ENCODE measurements around the gene TTN. TPM values are rescaled to one million over a fixed set of nuclear protein-coding genes. Genes with fewer than 3 reads are reported as not detected.
"Not testable (repeated sequence)": the region's sequence is repeated elsewhere in the genome, so short reads cannot be mapped to it uniquely, and the experiment has no call there.

TTN gene
- total RNA-seq, 1 donor from 2014 or later, result 2.8 TPM

DNA sequence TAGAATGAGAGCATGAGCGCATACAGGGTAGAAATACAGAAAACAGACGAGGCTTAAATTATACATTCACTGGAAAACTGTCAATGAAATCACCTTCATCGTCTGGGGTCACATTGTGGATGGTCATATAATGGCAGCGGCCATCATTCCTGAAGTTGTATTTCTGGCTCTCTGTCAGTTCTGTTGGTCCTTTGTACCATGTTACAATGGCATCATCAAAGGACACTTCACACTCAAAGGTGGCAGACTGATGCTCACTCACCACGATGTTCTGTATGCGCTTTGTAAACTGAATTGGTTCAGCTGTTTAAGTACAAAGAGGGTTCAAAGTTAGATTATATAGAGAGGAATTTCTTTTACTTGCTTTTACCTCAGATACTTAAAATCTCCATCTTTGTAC lies 104.9 kb downstream of the TTN start:
- H3K27me3 Mint-ChIP-seq, result no peaks in the 10 kb centered on the region
- H3K36me3 Mint-ChIP-seq (ENCODE audit: low read depth), result no peaks in the 10 kb centered on the region
- no peaks in the 10 kb centered on the region for H3K9me3 Mint-ChIP-seq
- intact Hi-C loops (cut with micrococcal nuclease), result loop anchor here (5.0 kb wide), 1 partner anchor 220 kb away; the partner anchor contains the start of gene PLEKHA3
- DNase-seq, result no peak
- H3K27ac Mint-ChIP-seq, result no peak overlapping the region
- peaks cover 2% of the 10 kb centered on the region for H3K4me1 Mint-ChIP-seq
- no peak overlapping the region for H3K4me3 Mint-ChIP-seq

DNA sequence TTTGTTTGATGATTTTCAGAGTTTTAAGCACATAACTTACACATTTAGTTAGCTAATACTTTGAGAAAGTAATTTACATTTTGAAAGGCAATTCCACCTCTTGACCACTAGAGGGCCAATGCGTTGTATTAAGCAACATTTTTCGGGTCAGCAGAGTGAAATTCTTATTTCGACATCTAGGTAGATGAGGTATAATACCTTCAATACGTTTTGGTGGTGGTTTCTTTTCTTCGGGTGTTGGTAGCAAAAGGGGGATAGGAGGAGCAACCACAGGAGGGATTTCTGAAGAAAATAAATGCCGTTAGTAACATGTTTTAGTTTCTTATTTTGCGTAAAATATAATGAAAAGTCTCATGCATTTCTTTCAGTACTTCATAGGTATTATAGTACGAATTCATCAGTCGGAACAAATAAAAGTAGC lies 106.3 kb downstream of the TTN start:
- H3K4me1 Mint-ChIP-seq, result peaks cover 2% of the 10 kb centered on the region
- peak; percentile 60 for DNase-seq
- intact Hi-C loops (cut with micrococcal nuclease), result loop anchor here (5.0 kb wide), 1 partner anchor 219 kb away; the partner anchor contains the start of gene PLEKHA3
- no peaks in the 10 kb centered on the region for H3K27me3 Mint-ChIP-seq
- H3K36me3 Mint-ChIP-seq (ENCODE audit: low read depth), result no peaks in the 10 kb centered on the region
- no peak overlapping the region for H3K4me3 Mint-ChIP-seq
- no peaks in the 10 kb centered on the region for H3K9me3 Mint-ChIP-seq
- H3K27ac Mint-ChIP-seq, result no peak overlapping the region

DNA sequence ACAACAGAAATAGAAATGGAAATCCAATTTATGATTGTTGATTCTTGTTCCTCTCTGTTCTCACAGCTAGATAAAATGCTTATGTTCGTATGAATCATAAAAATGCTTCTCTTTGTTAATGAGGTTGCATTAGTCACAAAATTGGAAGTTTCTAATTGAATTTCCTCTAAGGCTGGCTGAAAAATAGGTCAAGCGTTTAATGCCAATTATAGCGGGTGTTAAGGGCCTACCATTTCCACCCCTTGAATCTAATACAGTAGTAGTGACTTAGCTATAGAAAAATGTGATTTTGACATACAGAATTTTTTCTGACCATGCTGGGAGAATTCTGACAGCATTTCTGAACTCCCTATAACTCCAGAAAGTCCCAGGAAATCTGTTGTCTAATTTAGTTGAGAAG lies 107.1 kb downstream of the TTN start:
- DNase-seq, result no peak
- intact Hi-C loops (cut with micrococcal nuclease), result loop anchor here (5.0 kb wide), 1 partner anchor 218 kb away; the partner anchor contains the start of gene PLEKHA3
- Mint-ChIP-seq H3K36me3 (ENCODE audit: low read depth) (no peaks in the 10 kb centered on the region), H3K9me3 (no peaks in the 10 kb centered on the region), H3K4me1 (peaks cover 2% of the 10 kb centered on the region), H3K27ac (no peak overlapping the region), H3K27me3 (no peaks in the 10 kb centered on the region), H3K4me3 (no peak overlapping the region)

- intact Hi-C loops (cut with micrococcal nuclease), result no loop called here
- H3K27ac Mint-ChIP-seq, result no peak overlapping the region
- H3K9me3 Mint-ChIP-seq, result no peaks in the 10 kb centered on the region
- no peak for DNase-seq
- H3K4me3 Mint-ChIP-seq, result no peak overlapping the region
- H3K27me3 Mint-ChIP-seq, result no peaks in the 10 kb centered on the region
- H3K36me3 Mint-ChIP-seq (ENCODE audit: low read depth), result no peaks in the 10 kb centered on the region
- no peaks in the 10 kb centered on the region for H3K4me1 Mint-ChIP-seq
Measured at GRCh38 chr2:178692845-178693244, 114.4 kb downstream of the TTN start.

GRCh38 chr2:178689808-178690207 lies 117.4 kb downstream of the TTN start:
- DNase-seq, result no peak
- Mint-ChIP-seq H3K4me3 (no peak overlapping the region), H3K36me3 (ENCODE audit: low read depth) (no peaks in the 10 kb centered on the region), H3K9me3 (no peaks in the 10 kb centered on the region), H3K4me1 (no peaks in the 10 kb centered on the region), H3K27me3 (no peaks in the 10 kb centered on the region), H3K27ac (no peak overlapping the region)
- intact Hi-C loops (cut with micrococcal nuclease), result no loop called here

DNA sequence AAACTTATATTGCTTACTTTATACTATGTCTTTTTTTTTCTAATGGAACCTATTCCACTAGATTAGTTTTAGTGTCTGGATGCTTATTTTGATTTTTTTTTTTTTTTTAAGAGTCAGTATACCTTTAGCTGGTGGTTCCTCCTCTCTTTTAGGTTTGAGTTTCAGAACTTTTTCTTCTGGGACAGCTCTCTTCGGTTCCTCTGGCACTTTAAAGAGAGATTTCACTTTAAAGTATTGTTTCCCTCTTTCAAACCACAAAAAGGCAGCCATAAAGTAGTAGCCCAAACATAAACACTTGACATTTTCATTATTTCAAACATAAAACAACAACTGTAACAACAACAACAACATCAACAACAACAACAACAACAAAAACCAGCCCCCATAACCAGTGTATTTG lies 123.3 kb downstream of the TTN start:
- no peaks in the 10 kb centered on the region for H3K36me3 Mint-ChIP-seq (ENCODE audit: low read depth)
- H3K9me3 Mint-ChIP-seq, result no peaks in the 10 kb centered on the region
- H3K4me3 Mint-ChIP-seq, result no peak overlapping the region
- DNase-seq, result no peak
- no peaks in the 10 kb centered on the region for H3K4me1 Mint-ChIP-seq
- intact Hi-C loops (cut with micrococcal nuclease), result no loop called here
- H3K27me3 Mint-ChIP-seq, result no peaks in the 10 kb centered on the region
- H3K27ac Mint-ChIP-seq, result no peak overlapping the region

DNA sequence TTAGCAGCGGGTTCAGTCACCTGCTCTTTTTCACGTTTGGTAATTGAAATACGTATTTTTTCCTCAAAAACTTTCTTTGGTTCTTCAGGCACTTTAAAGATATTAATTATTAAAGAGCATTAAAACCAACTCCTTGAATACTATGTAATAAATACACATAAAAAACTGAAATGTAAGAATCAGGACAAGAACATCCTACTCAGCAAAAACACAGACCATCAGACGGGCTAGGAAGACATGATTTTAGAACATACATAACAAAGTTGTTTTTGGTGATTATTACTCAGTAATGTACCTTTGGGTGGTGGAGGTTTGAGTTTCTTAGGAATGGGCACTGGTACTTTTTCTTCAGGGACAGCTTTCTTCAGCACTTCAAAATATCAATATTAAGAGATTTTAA lies 126.1 kb downstream of the TTN start:
- no peaks in the 10 kb centered on the region for H3K9me3 Mint-ChIP-seq
- intact Hi-C loops (cut with micrococcal nuclease), result no loop called here
- H3K4me3 Mint-ChIP-seq, result no peak overlapping the region
- H3K27me3 Mint-ChIP-seq, result no peaks in the 10 kb centered on the region
- H3K36me3 Mint-ChIP-seq (ENCODE audit: low read depth), result no peaks in the 10 kb centered on the region
- no peak overlapping the region for H3K27ac Mint-ChIP-seq
- no peak for DNase-seq
- H3K4me1 Mint-ChIP-seq, result no peaks in the 10 kb centered on the region

- Mint-ChIP-seq H3K27me3 (no peaks in the 10 kb centered on the region), H3K9me3 (no peaks in the 10 kb centered on the region), H3K27ac (no peak overlapping the region), H3K4me1 (no peaks in the 10 kb centered on the region), H3K36me3 (ENCODE audit: low read depth) (no peaks in the 10 kb centered on the region), H3K4me3 (no peak overlapping the region)
- DNase-seq, result no peak
- intact Hi-C loops (cut with micrococcal nuclease), result no loop called here
Measured at GRCh38 chr2:178679891-178680290, 127.3 kb downstream of the TTN start.

GRCh38 chr2:178677599-178677998 lies 129.6 kb downstream of the TTN start:
- no peaks in the 10 kb centered on the region for H3K4me1 Mint-ChIP-seq
- no peak for DNase-seq
- intact Hi-C loops (cut with micrococcal nuclease), result no loop called here
- H3K27me3 Mint-ChIP-seq, result no peaks in the 10 kb centered on the region
- no peak overlapping the region for H3K4me3 Mint-ChIP-seq
- H3K9me3 Mint-ChIP-seq, result no peaks in the 10 kb centered on the region
- no peak overlapping the region for H3K27ac Mint-ChIP-seq
- no peaks in the 10 kb centered on the region for H3K36me3 Mint-ChIP-seq (ENCODE audit: low read depth)

- no peaks in the 10 kb centered on the region for H3K4me1 Mint-ChIP-seq
- DNase-seq, result no peak
- intact Hi-C loops (cut with micrococcal nuclease), result no loop called here
- no peak overlapping the region for H3K4me3 Mint-ChIP-seq
- no peak overlapping the region for H3K27ac Mint-ChIP-seq
- no peaks in the 10 kb centered on the region for H3K36me3 Mint-ChIP-seq (ENCODE audit: low read depth)
- no peaks in the 10 kb centered on the region for H3K9me3 Mint-ChIP-seq
- H3K27me3 Mint-ChIP-seq, result no peaks in the 10 kb centered on the region
Measured at GRCh38 chr2:178676046-178676445, 131.2 kb downstream of the TTN start.

- no peaks in the 10 kb centered on the region for H3K27me3 Mint-ChIP-seq
- H3K9me3 Mint-ChIP-seq, result no peaks in the 10 kb centered on the region
- H3K27ac Mint-ChIP-seq, result no peak overlapping the region
- no peak overlapping the region for H3K4me3 Mint-ChIP-seq
- no peak for DNase-seq
- intact Hi-C loops (cut with micrococcal nuclease), result no loop called here
- no peaks in the 10 kb centered on the region for H3K36me3 Mint-ChIP-seq (ENCODE audit: low read depth)
- H3K4me1 Mint-ChIP-seq, result no peaks in the 10 kb centered on the region
Measured at GRCh38 chr2:178674122-178674521, 133.1 kb downstream of the TTN start.

- no peaks in the 10 kb centered on the region for H3K36me3 Mint-ChIP-seq (ENCODE audit: low read depth)
- no peaks in the 10 kb centered on the region for H3K27me3 Mint-ChIP-seq
- H3K4me1 Mint-ChIP-seq, result no peaks in the 10 kb centered on the region
- intact Hi-C loops (cut with micrococcal nuclease), result no loop called here
- DNase-seq, result no peak
- no peaks in the 10 kb centered on the region for H3K9me3 Mint-ChIP-seq
- no peak overlapping the region for H3K27ac Mint-ChIP-seq
- H3K4me3 Mint-ChIP-seq, result no peak overlapping the region
Measured at GRCh38 chr2:178666458-178666857, 140.8 kb downstream of the TTN start.

DNA sequence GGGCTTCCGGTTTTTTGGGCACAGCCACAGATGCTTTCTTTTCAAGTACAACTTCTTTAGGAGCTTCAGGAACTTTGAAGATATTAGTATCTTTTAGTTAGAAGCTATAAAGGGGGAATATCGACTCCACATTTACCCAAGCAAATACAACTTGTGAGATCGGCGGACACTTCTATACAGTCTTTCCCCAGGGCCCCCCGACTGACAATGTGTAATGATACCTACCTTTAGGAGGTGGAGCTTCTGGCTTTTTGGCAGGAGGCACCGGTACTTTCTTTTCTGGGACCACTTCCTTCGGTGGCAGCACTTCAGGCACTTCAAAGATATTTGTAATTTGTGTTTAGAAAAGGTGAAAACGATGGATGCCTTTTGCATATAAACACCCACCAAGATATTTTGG lies 148.7 kb downstream of the TTN start:
- H3K36me3 Mint-ChIP-seq (ENCODE audit: low read depth); DNase-seq; H3K4me3 Mint-ChIP-seq; H3K4me1 Mint-ChIP-seq; H3K27me3 Mint-ChIP-seq; H3K9me3 Mint-ChIP-seq; H3K27ac Mint-ChIP-seq; intact Hi-C loops (cut with micrococcal nuclease): not testable (repeated sequence)

- DNase-seq, result no peak
Measured at GRCh38 chr2:178650554-178650953, 156.7 kb downstream of the TTN start.

DNA sequence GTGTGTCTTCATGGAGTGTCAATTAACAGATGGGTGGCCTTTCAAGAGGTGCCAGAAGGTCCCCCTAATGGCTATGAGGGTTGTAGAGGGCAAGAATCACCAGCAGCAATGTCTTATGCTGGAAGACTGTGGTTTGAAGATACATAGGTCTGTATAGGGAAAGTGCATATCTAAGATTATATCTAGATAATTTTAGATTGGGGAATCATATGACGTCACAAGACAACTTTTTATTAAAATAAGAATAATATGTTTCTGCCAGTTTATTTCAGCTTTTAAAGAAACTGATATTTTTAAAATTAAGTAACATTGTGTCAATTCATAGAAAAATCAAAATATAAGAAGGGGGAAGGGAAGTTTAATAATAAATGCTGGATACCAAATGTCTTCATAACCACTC lies 162.3 kb downstream of the TTN start:
- intact Hi-C loops (cut with micrococcal nuclease), result no loop called here
- no peak for DNase-seq
- Mint-ChIP-seq H3K36me3 (ENCODE audit: low read depth) (peaks cover 1% of the 10 kb centered on the region), H3K27me3 (no peaks in the 10 kb centered on the region), H3K9me3 (no peaks in the 10 kb centered on the region), H3K4me3 (no peak overlapping the region), H3K27ac (no peak overlapping the region), H3K4me1 (peaks cover 2% of the 10 kb centered on the region)

More at GRCh38 chr2:178650554-178650953, 156.7 kb downstream of the TTN start:
- Mint-ChIP-seq H3K27ac (no peak overlapping the region), H3K36me3 (ENCODE audit: low read depth) (no peaks in the 10 kb centered on the region), H3K27me3 (no peaks in the 10 kb centered on the region), H3K4me3 (no peak overlapping the region), H3K9me3 (no peaks in the 10 kb centered on the region), H3K4me1 (no peaks in the 10 kb centered on the region)
- intact Hi-C loops (cut with micrococcal nuclease), result no loop called here
